K562 (cell line): ENCODE measurements around the gene KRTCAP2. TPM values are rescaled to one million over a fixed set of nuclear protein-coding genes. Genes with fewer than 3 reads are reported as not detected.
A peak's percentile ranks its signal among the peaks of the same experiment; 100 is the strongest.

Experiments
- FOXP1 ChIP-seq: sonication (generic); formaldehyde crosslinking; IDR thresholded peaks from 2 replicates; pipeline ENCODE4 v1.8.0; 2022; ENCODE audit warnings: mild to moderate bottlenecking, missing genetic modification reagents
- HLTF ChIP-seq: fragments of 450-650 bp; IDR thresholded peaks from 2 replicates; pipeline ENCODE4 v1.6.1; 2016
- IRF1 ChIP-seq: sonication (generic); formaldehyde crosslinking; IDR thresholded peaks from 2 replicates; pipeline ENCODE4 v1.8.0; 2022; ENCODE audit warnings: missing genetic modification reagents, mild to moderate bottlenecking, borderline replicate concordance
- KLF6 ChIP-seq: fragments of 250-450 bp; sonication (Bioruptor Pico); IDR thresholded peaks from 2 replicates; pipeline ENCODE4 v1.4.0; 2020; ENCODE audit warnings: mild to moderate bottlenecking, moderate library complexity, borderline replicate concordance
- MXI1 ChIP-seq: IDR thresholded peaks from 2 replicates; pipeline ENCODE4 v1.6.1; 2011; ENCODE audit warnings: low read depth, mild to moderate bottlenecking, improper control_type of control experiment, low read length
- PTRF ChIP-seq: fragments of 450-650 bp; IDR thresholded peaks from 2 replicates; pipeline ENCODE4 v1.6.1; 2016; ENCODE audit warnings: mild to moderate bottlenecking, missing genetic modification characterization, missing compliant biosample characterization
- RBBP5 ChIP-seq: fragments of 200-600 bp; sonication (generic); IDR thresholded peaks from 2 replicates; pipeline ENCODE4 v1.6.1; 2012; ENCODE audit warnings: borderline replicate concordance, mild to moderate bottlenecking, low read length, control low read depth, inconsistent platforms; ENCODE audit not compliant: insufficient read depth, poor library complexity, severe bottlenecking
- SRSF3 ChIP-seq: fragments of 200-400 bp; formaldehyde crosslinking; IDR thresholded peaks from 2 replicates; pipeline ENCODE4 v1.6.1; 2016; ENCODE audit warnings: mild to moderate bottlenecking, low read length, moderate library complexity; ENCODE audit not compliant: insufficient read depth
- TCF3 ChIP-seq: sonication (generic); formaldehyde crosslinking; IDR thresholded peaks from 2 replicates; pipeline ENCODE4 v1.4.0; 2020; ENCODE audit warnings: mild to moderate bottlenecking, missing genetic modification reagents
- THRB ChIP-seq: fragments of 450-650 bp; formaldehyde crosslinking; conservative IDR thresholded peaks from 2 replicates; pipeline ENCODE4 v1.4.0; 2022; ENCODE audit warnings: mild to moderate bottlenecking, missing genetic modification characterization
- ZBTB5 ChIP-seq: fragments of 450-650 bp; IDR thresholded peaks from 2 replicates; pipeline ENCODE4 v1.6.1; 2017; ENCODE audit warnings: antibody characterized with exemption
- ZNF224 ChIP-seq: sonication (generic); formaldehyde crosslinking; IDR thresholded peaks from 2 replicates; pipeline ENCODE4 v1.8.0; 2022; ENCODE audit warnings: mild to moderate bottlenecking, missing genetic modification reagents
- ZNF263 ChIP-seq: sonication (generic); formaldehyde crosslinking; IDR thresholded peaks from 2 replicates; pipeline ENCODE4 v1.8.0; 2022; ENCODE audit warnings: mild to moderate bottlenecking, missing genetic modification reagents, borderline replicate concordance
- ZNF444 ChIP-seq: fragments of 250-450 bp; sonication (Bioruptor Pico); IDR thresholded peaks from 2 replicates; pipeline ENCODE4 v1.4.0; 2020; ENCODE audit warnings: mild to moderate bottlenecking, moderate library complexity
- ZNF512 ChIP-seq: IDR thresholded peaks from 2 replicates; pipeline ENCODE4 v1.6.1; 2016; ENCODE audit warnings: missing genetic modification characterization, missing compliant biosample characterization
- ZNF609 ChIP-seq: sonication (generic); formaldehyde crosslinking; IDR thresholded peaks from 2 replicates; pipeline ENCODE4 v1.8.1; 2023; ENCODE audit warnings: missing genetic modification reagents, mild to moderate bottlenecking, borderline replicate concordance
- polyA plus RNA-seq, 8 experiments: library from polyadenylated mRNA; depleted of rRNA in 4 of 8; stranded (reverse) in 5 of 8; unstranded in 3 of 8; fragments of >200 nt; fragmentation: Nextera tagmentation in 2 of 8; fragmentation: Illumina TruSeq in 1 of 8; extraction: Ambion mirVana in 2 of 8; extraction: Trizol in 1 of 8; gene quantifications; 2 replicates each; pipeline versions ENCODE4 v1.2.1 to v1.2.3, GENCODE V29; 2011 to 2014; ENCODE audit warnings: inconsistent platforms in 1 of 8, missing spikeins in 1 of 8
- total RNA-seq, 7 experiments: library from RNA; depleted of rRNA in 6 of 7; stranded (reverse); fragments of >200 nt in 6 of 7; fragmentation: Illumina TruSeq in 2 of 7; extraction: Trizol in 2 of 7; gene quantifications; 2 replicates each; pipeline versions ENCODE4 v1.2.1 to v1.2.3, GENCODE V29; 2011 to 2021; ENCODE audit warnings: low replicate concordance in 1 of 7

KRTCAP2 gene
- total and polyA plus RNA-seq, 9 of the 15 experiments (the other 6 are each of a cell fraction or from before 2014, with no cell fraction given), result 126 to 436 (median 244) TPM

- TF ChIP-seq ZNF512 (tag) (no peak), ZNF263 (CRISPR knock-in tag) (0 out of 2 replicates have a peak, but pooled peaks have one; percentile 11), ZNF224 (CRISPR knock-in tag) (no peak), PTRF (tag) (no peak), FOXP1 (CRISPR knock-in tag) (no peak), ZBTB5 (no peak), SRSF3 (no peak), TCF3 (CRISPR knock-in tag) (no peak), ZNF609 (CRISPR knock-in tag) (no peak; the same call in 1 of the 2 replicates), IRF1 (CRISPR knock-in tag) (no peak), HLTF (no peak), MXI1 (0 out of 2 replicates have a peak, but pooled peaks have one; percentile 8), ZNF444 (CRISPR knock-in tag) (no peak), RBBP5 (peak; percentile 84), KLF6 (CRISPR knock-in tag) (no peak), THRB (no peak)
These were observed at the start of gene KRTCAP2 (continued) for GRCh38 chr1:155172732-155173477.
